IMR-90 (cell line): Measurements from ENCODE around the gene CLIC5. TPM values are rescaled to one million over a fixed set of nuclear protein-coding genes. Genes with fewer than 3 reads are reported as not detected.

Experiments used
- ATAC-seq: fragments of 200-7000 bp; cut with Tn5 transposase; 2 replicates; pipeline ENCODE4 v1.9.1; 2020; ENCODE audit warnings: low read depth, mild to moderate bottlenecking, moderate library complexity
- BruUV-seq: library from RNA; stranded (reverse); fragments of 400-500 nt; replicated peaks from 2 replicates; lab custom pipeline; 2021; lab: Mats Ljungman, UMichigan
- CTCF ChIA-PET: fragments of 300-600 bp; formaldehyde crosslinking; extraction: SDS; loops from one replicate; lab custom pipeline; 2021; ENCODE audit warnings: antibody characterized with exemption; lab: Yijun Ruan, JAX
- POLR2A ChIA-PET: fragments of 300-600 bp; sonication (Branson Sonifier 250); formaldehyde crosslinking; loops from one replicate; lab custom pipeline; 2022; ENCODE audit warnings: antibody characterized with exemption; ENCODE audit not compliant: unreplicated experiment; lab: Charles Lee
- DNase-seq: peaks from one replicate; pipeline ENCODE4 v3.0.0; 2013
- H2AFZ ChIP-seq: replicated peaks from 2 replicates; pipeline ENCODE3; 2013; ENCODE audit warnings: low read length, mild to moderate bottlenecking; ENCODE audit not compliant: poor library complexity
- H2AK5ac ChIP-seq: 2 replicates; pipeline ENCODE4 v1.6.1; 2013; ENCODE audit warnings: low read depth, low read length, inconsistent platforms
- H2AK9ac ChIP-seq: replicated peaks from 2 replicates; pipeline ENCODE3; 2013; ENCODE audit warnings: mild to moderate bottlenecking, low read depth, low read length, moderate library complexity; ENCODE audit not compliant: poor library complexity
- H2BK120ac ChIP-seq: 2 replicates; pipeline ENCODE4 v1.6.1; 2013; ENCODE audit warnings: low read depth, low read length, inconsistent platforms
- H2BK15ac ChIP-seq: 3 replicates; pipeline ENCODE4 v1.6.1; 2013; ENCODE audit warnings: low read depth, low read length, inconsistent platforms
- H2BK20ac ChIP-seq: 2 replicates; pipeline ENCODE4 v1.6.1; 2013; ENCODE audit warnings: low read depth, mild to moderate bottlenecking, inconsistent platforms, low read length, moderate library complexity
- H2BK5ac ChIP-seq: 2 replicates; pipeline ENCODE4 v1.6.1; 2013; ENCODE audit warnings: mild to moderate bottlenecking, low read depth, low read length, inconsistent platforms; ENCODE audit not compliant: poor library complexity, severe bottlenecking
- H3K14ac ChIP-seq: replicated peaks from 2 replicates; pipeline ENCODE4 v1.6.1; 2013; ENCODE audit warnings: low read depth, low read length, inconsistent platforms
- H3K18ac ChIP-seq: 2 replicates; pipeline ENCODE4 v1.6.1; 2013; ENCODE audit warnings: low read depth, low read length, control low read depth
- H3K23ac ChIP-seq: 2 replicates; pipeline ENCODE4 v1.6.1; 2013; ENCODE audit warnings: low read depth, low read length, inconsistent platforms
- H3K27ac ChIP-seq: 2 replicates; pipeline ENCODE4 v1.5.1; 2013; ENCODE audit warnings: mild to moderate bottlenecking, control low read depth, low read length; ENCODE audit not compliant: insufficient read depth
- H3K27me3 ChIP-seq: 2 replicates; pipeline ENCODE4 v1.6.1; 2013; ENCODE audit warnings: low read length; ENCODE audit not compliant: control insufficient read depth, insufficient read depth
- H3K36me3 ChIP-seq: 2 replicates; pipeline ENCODE4 v1.6.1; 2013; ENCODE audit warnings: low read length, mixed read lengths; ENCODE audit not compliant: control insufficient read depth, insufficient read depth
- H3K4ac ChIP-seq: 2 replicates; pipeline ENCODE4 v1.6.1; 2013; ENCODE audit warnings: low read depth, low read length, inconsistent platforms
- H3K4me1 ChIP-seq: 2 replicates; pipeline ENCODE4 v1.6.1; 2013; ENCODE audit warnings: low read length, mixed read lengths; ENCODE audit not compliant: control insufficient read depth, insufficient read depth
- H3K4me2 ChIP-seq: 2 replicates; pipeline ENCODE4 v1.6.1; 2013; ENCODE audit warnings: low read depth, mild to moderate bottlenecking, control low read depth, low read length, moderate library complexity
- H3K4me3 ChIP-seq: 2 replicates; pipeline ENCODE4 v1.5.1; 2013; ENCODE audit warnings: low read depth, mild to moderate bottlenecking, control low read depth, low read length, moderate library complexity; ENCODE audit not compliant: insufficient read depth
- H3K56ac ChIP-seq: 2 replicates; pipeline ENCODE4 v1.6.1; 2013; ENCODE audit warnings: low read length, inconsistent platforms; ENCODE audit not compliant: insufficient read depth; ENCODE audit errors: extremely low read depth
- H3K79me1 ChIP-seq, 2 experiments: 2 replicates each; pipeline ENCODE4 v1.6.1; 2013; ENCODE audit warnings: low read length in 2 of 2, inconsistent platforms in 1 of 2, low read depth in 1 of 2
- H3K9ac ChIP-seq: 2 replicates; pipeline ENCODE4 v1.6.1; 2013; ENCODE audit warnings: low read depth, low read length, control low read depth
- H3K9me1 ChIP-seq: 2 replicates; pipeline ENCODE4 v1.6.1; 2013; ENCODE audit warnings: low read length, inconsistent platforms; ENCODE audit not compliant: insufficient read depth
- H3K9me3 ChIP-seq: 2 replicates; pipeline ENCODE4 v1.6.1; 2013; ENCODE audit warnings: low read length; ENCODE audit not compliant: control insufficient read depth, insufficient read depth
- H4K20me1 ChIP-seq: 2 replicates; pipeline ENCODE4 v1.6.1; 2013; ENCODE audit warnings: low read length, inconsistent platforms; ENCODE audit not compliant: insufficient read depth
- H4K5ac ChIP-seq: 2 replicates; pipeline ENCODE4 v1.6.1; 2013; ENCODE audit warnings: mild to moderate bottlenecking, low read depth, low read length, control low read depth
- H4K8ac ChIP-seq, 2 experiments: 2 replicates each; pipeline ENCODE4 v1.6.1; 2013; ENCODE audit warnings: low read depth in 2 of 2, low read length in 2 of 2, control low read depth in 1 of 2, inconsistent platforms in 1 of 2
- H4K91ac ChIP-seq: 2 replicates; pipeline ENCODE4 v1.6.1; 2013; ENCODE audit warnings: low read depth, low read length, inconsistent platforms; ENCODE audit not compliant: insufficient read depth
- BHLHE40 ChIP-seq: fragments of 150-350 bp; IDR thresholded peaks from 2 replicates; pipeline ENCODE4 v1.6.1; 2016; ENCODE audit warnings: mild to moderate bottlenecking, low read depth, low read length
- CHD1 ChIP-seq: IDR thresholded peaks from 2 replicates; pipeline ENCODE4 v1.6.1; 2012; ENCODE audit warnings: low read depth, low read length, improper control_type of control experiment
- FOS ChIP-seq: fragments of 150-350 bp; IDR thresholded peaks from 2 replicates; pipeline ENCODE4 v1.6.1; 2016; ENCODE audit warnings: low read depth, low read length
- MAFK ChIP-seq: IDR thresholded peaks from 2 replicates; pipeline ENCODE4 v1.6.1; 2012; ENCODE audit warnings: low read depth, low read length, improper control_type of control experiment
- MAZ ChIP-seq: IDR thresholded peaks from 2 replicates; pipeline ENCODE4 v1.6.1; 2012; ENCODE audit warnings: low read depth, mild to moderate bottlenecking, low read length, improper control_type of control experiment, moderate library complexity, borderline replicate concordance
- NFE2L2 ChIP-seq: fragments of 150-350 bp; IDR thresholded peaks from 2 replicates; pipeline ENCODE4 v1.6.1; 2016; ENCODE audit warnings: low read depth, mild to moderate bottlenecking, low read length
- POLR2A ChIP-seq: IDR thresholded peaks from 2 replicates; pipeline ENCODE4 v1.6.1; 2012; ENCODE audit warnings: mild to moderate bottlenecking, low read depth, low read length
- RCOR1 ChIP-seq: IDR thresholded peaks from 2 replicates; pipeline ENCODE4 v1.6.1; 2012; ENCODE audit warnings: mild to moderate bottlenecking, low read length, improper control_type of control experiment; ENCODE audit not compliant: insufficient replicate concordance
- RFX5 ChIP-seq: IDR thresholded peaks from 2 replicates; pipeline ENCODE4 v1.8.0; 2012; ENCODE audit warnings: low read depth, mild to moderate bottlenecking, low read length, moderate library complexity
- SMC3 ChIP-seq: fragments of 150-350 bp; IDR thresholded peaks from 2 replicates; pipeline ENCODE4 v1.6.1; 2016; ENCODE audit warnings: low read depth, mild to moderate bottlenecking, antibody characterized with exemption, low read length, moderate library complexity
- WGBS, 2 experiments: methylation state at CpG; one replicate each; pipeline versions ENCODE4 v1.1.5 to v1.1.7; 2013; ENCODE audit warnings: missing lambda C conversion rate in 2 of 2; ENCODE audit not compliant: insufficient read length in 1 of 2; ENCODE audit errors: extremely low coverage in 2 of 2; 5-methylcytosine and 5-hydroxymethylcytosine counted together
- dilution Hi-C: fragments of 300-500 bp; cut with HindIII; formaldehyde crosslinking; loops from one replicate; pipeline ENCODE4 v1.14.3; 2018; ENCODE audit warnings: low sequenced_read_pairs; ENCODE audit not compliant: unreplicated experiment
- in situ Hi-C: fragments of 300-500 bp; cut with MboI; formaldehyde crosslinking; loops from 3 replicates; pipeline ENCODE4 v1.14.3; 2019; ENCODE audit warnings: low sequenced_read_pairs, inconsistent platforms, mixed read lengths
- intact Hi-C: fragments of 100-400 bp; cut with micrococcal nuclease; formaldehyde crosslinking; loops from 2 replicates; pipeline ENCODE4 v1.10.0; 2022
- polyA plus RNA-seq, 3 experiments: library from polyadenylated mRNA; depleted of rRNA; stranded (reverse); fragments of >200 nt; gene quantifications; 2 replicates each; pipeline ENCODE4 v1.2.3, GENCODE V29; 2012; ENCODE audit warnings: low replicate concordance in 1 of 3
- total RNA-seq: library from RNA; depleted of rRNA; stranded (reverse); fragments of >200 nt; gene quantifications from 2 replicates; pipeline ENCODE4 v1.2.3, GENCODE V29; 2012
- TF ChIP-seq, protein P1 (sequence below): fragments of 150-350 bp; IDR thresholded peaks from 2 replicates; pipeline ENCODE4 v1.6.1; 2017; ENCODE audit warnings: mild to moderate bottlenecking, antibody characterized with exemption, low read length, low read depth
- TF ChIP-seq, protein P2 (sequence below): conservative IDR thresholded peaks from 2 replicates; pipeline ENCODE4 v1.5.1; 2012; ENCODE audit warnings: mild to moderate bottlenecking, low read depth, low read length, improper control_type of control experiment
- TF ChIP-seq, protein P3 (sequence below): fragments of 150-350 bp; IDR thresholded peaks from 2 replicates; pipeline ENCODE4 v1.6.1; 2016; ENCODE audit warnings: low read depth, mild to moderate bottlenecking, low read length, moderate library complexity, borderline replicate concordance

CLIC5 gene
- total and polyA plus RNA-seq, 2 of the 4 experiments (the other 2 are of a cell fraction): not detected

DNA sequence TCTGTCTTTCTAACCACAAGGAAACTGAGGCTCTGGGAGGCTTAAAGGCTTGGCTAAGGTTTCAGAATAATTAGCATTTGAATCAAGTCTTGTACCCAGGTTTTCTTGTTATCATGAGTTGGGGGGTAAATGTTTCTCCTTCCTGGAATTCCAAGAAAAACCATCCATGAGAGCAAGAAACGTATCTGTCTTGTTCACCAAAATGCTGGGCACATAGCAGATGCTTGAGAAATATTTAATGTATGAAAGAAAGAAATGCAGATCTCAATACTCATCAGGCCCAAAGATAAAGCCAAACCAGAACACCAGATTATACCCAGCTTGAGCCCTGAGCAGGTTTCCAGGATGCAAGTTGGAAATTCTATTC, 164.6 kb downstream of the CLIC5 start:
- no CpG with 5 or more reads among the region's 1 CpG for WGBS, 2 experiments
- intact Hi-C loops: no loop called here
- POLR2A ChIA-PET: no interaction called here

More for the DNA sequence above, 164.6 kb downstream of the CLIC5 start:
- Histone ChIP-seq H3K79me1 (no peaks in the 10 kb centered on the region), H2BK120ac (no peak overlapping the region), H3K9me3 (no peaks in the 10 kb centered on the region), H3K9ac (no peak overlapping the region), H3K14ac (no peak overlapping the region), H2BK15ac (no peak overlapping the region), H3K4me3 (no peak overlapping the region), H3K36me3 (no peaks in the 10 kb centered on the region), H3K23ac (no peak overlapping the region), H2BK20ac (no peak overlapping the region), H3K9me1 (no peaks in the 10 kb centered on the region), H4K91ac (no peak overlapping the region), H3K4me1 (no peaks in the 10 kb centered on the region), H2AK5ac (no peak overlapping the region), H4K20me1 (no peaks in the 10 kb centered on the region), H3K56ac (no peak overlapping the region), H3K4ac (no peak overlapping the region), H2BK5ac (no peak overlapping the region), H4K5ac (no peak overlapping the region), H3K18ac (no peak overlapping the region), H2AFZ (no peak overlapping the region), H2AK9ac (no peak overlapping the region), H3K27me3 (peaks cover 8% of the 10 kb centered on the region), H3K27ac (no peak overlapping the region), H3K4me2 (no peak overlapping the region), H4K8ac (no peak overlapping the region)
- BruUV-seq: no TSS peak
- dilution Hi-C loops (no loop called here), in situ Hi-C loops (no loop called here)
- DNase-seq (no peak), ATAC-seq (no peak)
- TF ChIP-seq RCOR1 (no peak), NFE2L2 (no peak), POLR2A (no peak), BHLHE40 (no peak), MAZ (no peak), FOS (no peak), SMC3 (no peak), RFX5 (no peak), MAFK (no peak), CHD1 (no peak)
- TF ChIP-seq, protein P1, sequence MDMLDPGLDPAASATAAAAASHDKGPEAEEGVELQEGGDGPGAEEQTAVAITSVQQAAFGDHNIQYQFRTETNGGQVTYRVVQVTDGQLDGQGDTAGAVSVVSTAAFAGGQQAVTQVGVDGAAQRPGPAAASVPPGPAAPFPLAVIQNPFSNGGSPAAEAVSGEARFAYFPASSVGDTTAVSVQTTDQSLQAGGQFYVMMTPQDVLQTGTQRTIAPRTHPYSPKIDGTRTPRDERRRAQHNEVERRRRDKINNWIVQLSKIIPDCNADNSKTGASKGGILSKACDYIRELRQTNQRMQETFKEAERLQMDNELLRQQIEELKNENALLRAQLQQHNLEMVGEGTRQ: no peak
- TF ChIP-seq, protein P2, sequence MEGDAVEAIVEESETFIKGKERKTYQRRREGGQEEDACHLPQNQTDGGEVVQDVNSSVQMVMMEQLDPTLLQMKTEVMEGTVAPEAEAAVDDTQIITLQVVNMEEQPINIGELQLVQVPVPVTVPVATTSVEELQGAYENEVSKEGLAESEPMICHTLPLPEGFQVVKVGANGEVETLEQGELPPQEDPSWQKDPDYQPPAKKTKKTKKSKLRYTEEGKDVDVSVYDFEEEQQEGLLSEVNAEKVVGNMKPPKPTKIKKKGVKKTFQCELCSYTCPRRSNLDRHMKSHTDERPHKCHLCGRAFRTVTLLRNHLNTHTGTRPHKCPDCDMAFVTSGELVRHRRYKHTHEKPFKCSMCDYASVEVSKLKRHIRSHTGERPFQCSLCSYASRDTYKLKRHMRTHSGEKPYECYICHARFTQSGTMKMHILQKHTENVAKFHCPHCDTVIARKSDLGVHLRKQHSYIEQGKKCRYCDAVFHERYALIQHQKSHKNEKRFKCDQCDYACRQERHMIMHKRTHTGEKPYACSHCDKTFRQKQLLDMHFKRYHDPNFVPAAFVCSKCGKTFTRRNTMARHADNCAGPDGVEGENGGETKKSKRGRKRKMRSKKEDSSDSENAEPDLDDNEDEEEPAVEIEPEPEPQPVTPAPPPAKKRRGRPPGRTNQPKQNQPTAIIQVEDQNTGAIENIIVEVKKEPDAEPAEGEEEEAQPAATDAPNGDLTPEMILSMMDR: no peak
- TF ChIP-seq, protein P3, sequence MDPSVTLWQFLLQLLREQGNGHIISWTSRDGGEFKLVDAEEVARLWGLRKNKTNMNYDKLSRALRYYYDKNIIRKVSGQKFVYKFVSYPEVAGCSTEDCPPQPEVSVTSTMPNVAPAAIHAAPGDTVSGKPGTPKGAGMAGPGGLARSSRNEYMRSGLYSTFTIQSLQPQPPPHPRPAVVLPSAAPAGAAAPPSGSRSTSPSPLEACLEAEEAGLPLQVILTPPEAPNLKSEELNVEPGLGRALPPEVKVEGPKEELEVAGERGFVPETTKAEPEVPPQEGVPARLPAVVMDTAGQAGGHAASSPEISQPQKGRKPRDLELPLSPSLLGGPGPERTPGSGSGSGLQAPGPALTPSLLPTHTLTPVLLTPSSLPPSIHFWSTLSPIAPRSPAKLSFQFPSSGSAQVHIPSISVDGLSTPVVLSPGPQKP: no peak
- CTCF ChIA-PET: no interaction called here
